Fibroblast of pulmonary artery (primary cell): ENCODE results near the gene LDHAL6A.

Experiments used
- DNase-seq: peaks from one replicate; pipeline ENCODE4 v3.0.0-alpha.2; 2010; ENCODE audit warnings: low read depth
- H3K4me3 ChIP-seq: replicated peaks from 2 replicates; pipeline ENCODE4 v1.5.1; 2011; ENCODE audit warnings: low read depth, mild to moderate bottlenecking, control low read depth, low read length, moderate library complexity
- TF ChIP-seq, protein P1 (sequence below): IDR thresholded peaks from 2 replicates; pipeline ENCODE4 v1.5.1; 2011; ENCODE audit warnings: mild to moderate bottlenecking, control low read depth, low read length, inconsistent platforms; ENCODE audit errors: missing control alignments

LDHAL6A gene

DNA sequence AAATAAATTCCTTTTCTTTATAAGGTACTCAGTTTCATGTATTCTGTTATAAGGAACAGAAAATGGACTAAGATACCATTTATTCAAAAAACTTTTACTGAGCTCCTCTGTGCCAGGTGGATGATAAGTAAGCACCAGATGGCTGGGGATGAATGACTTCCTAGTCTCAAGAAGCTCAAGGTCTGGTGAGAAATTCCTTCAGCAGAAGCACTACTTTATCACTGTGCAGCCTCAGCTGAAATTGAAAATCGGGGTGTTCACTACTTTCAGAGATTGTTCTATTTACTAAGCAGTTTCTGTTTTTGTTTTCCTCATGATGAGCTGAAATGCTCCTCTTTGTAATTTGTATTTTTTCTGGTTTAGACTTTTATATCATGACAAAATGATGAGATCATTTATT, 7.8 kb downstream of the LDHAL6A start:
- TF ChIP-seq, protein P1, sequence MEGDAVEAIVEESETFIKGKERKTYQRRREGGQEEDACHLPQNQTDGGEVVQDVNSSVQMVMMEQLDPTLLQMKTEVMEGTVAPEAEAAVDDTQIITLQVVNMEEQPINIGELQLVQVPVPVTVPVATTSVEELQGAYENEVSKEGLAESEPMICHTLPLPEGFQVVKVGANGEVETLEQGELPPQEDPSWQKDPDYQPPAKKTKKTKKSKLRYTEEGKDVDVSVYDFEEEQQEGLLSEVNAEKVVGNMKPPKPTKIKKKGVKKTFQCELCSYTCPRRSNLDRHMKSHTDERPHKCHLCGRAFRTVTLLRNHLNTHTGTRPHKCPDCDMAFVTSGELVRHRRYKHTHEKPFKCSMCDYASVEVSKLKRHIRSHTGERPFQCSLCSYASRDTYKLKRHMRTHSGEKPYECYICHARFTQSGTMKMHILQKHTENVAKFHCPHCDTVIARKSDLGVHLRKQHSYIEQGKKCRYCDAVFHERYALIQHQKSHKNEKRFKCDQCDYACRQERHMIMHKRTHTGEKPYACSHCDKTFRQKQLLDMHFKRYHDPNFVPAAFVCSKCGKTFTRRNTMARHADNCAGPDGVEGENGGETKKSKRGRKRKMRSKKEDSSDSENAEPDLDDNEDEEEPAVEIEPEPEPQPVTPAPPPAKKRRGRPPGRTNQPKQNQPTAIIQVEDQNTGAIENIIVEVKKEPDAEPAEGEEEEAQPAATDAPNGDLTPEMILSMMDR: no peak
- no peak overlapping the region for H3K4me3 ChIP-seq
- DNase-seq: no peak

DNA sequence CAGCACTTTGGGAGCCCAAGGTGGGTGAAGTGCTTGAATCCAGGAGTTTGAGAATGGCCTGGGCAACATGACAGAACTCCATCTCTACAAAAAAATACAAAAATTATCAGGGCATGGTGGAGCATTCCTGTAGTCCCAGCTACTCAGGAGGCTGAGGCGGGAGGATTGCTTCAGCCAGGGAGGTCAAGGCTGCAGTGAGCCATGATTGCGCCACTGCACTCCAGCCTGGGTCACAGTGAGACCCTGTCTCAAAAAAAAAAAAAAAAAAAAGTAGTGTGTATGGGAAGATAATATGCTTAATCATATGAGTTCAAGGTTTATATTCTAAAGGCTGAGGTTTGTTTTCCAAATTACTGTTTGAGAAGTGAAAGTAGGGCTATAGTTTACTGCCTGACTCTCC, 10.7 kb downstream of the LDHAL6A start:
- H3K4me3 ChIP-seq: no peak overlapping the region
- no peak for DNase-seq
- TF ChIP-seq, protein P1: no peak

DNA sequence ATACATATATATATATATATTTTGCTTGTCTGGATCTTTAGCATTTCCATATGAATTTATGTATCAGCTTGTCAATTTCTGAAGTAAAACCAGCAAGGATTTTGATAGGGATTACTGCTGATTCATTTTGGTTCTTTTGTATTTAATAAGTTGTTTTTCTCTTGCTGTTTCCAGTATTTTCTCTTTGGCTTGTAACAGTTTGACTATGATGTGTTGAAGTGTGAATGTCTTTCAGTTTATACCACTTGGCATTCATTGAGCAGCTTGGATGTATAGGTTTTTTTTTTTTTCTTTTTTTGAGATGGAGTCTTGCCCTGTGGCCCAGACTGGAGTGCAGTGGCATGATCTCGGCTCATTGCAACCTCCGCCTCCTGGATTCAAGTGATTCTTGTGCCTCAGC, 12.4 kb downstream of the LDHAL6A start:
- DNase-seq: no peak
- TF ChIP-seq, protein P1: no peak
- H3K4me3 ChIP-seq: no peak overlapping the region

DNA sequence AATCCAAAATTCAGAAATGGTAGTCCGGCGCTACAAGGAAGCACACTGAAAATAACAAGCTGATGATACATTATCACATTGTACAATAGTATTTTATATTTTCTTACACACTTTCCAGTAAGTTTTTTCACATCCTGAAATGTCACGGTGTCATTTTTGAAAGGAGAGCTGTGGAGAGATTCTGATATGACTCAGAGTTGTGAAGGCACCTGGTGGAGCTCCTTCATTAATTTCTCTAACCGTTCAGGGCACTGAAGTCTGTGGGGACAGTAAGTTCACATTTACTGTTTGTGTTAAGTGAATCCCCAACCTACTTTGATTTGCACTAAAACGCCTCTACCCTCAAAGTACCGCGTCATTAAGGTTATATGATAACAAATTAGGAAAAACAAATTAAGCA, 13.3 kb downstream of the LDHAL6A start:
- DNase-seq: no peak
- TF ChIP-seq, protein P1: no peak
- no peak overlapping the region for H3K4me3 ChIP-seq

DNA sequence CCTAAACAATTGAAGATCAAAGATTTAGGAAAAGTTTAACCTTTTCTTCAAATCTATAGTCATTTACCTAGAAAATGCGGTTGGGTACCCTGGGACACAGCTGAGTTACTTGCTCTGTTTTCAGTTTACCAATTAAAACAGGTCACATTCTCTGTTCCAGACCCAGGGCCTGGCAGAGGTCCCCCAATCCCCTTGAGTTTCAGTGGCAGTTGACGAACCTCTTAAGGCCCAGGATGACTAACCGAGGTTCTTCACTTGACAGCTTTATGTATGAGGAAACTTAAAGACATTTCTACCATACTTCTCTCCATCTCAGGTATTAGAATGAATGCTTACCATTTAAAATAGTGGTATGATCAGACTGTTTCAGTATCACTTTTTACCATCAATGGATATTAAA, 16.3 kb downstream of the LDHAL6A start:
- TF ChIP-seq, protein P1: no peak
- no peak overlapping the region for H3K4me3 ChIP-seq
- DNase-seq: no peak

DNA sequence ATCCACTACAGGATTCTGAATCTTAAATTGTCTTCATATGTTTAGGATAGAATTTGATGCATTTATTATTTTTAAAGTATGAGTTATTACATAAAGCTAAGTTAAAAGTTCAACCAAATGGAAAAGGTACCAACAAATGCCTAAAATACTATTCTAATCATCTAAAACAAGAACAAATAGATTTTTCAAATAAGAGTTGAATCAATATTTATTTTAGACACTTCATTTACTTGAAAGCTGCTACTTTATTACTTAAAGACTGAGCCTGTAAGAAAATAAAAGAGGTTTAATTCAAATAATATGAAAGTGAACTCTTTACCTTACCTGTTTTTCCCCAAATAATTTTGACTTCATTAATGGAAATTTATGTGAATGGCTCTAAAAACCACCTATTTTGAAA, 16.9 kb downstream of the LDHAL6A start:
- H3K4me3 ChIP-seq: no peak overlapping the region
- TF ChIP-seq, protein P1: no peak
- DNase-seq: no peak

DNA sequence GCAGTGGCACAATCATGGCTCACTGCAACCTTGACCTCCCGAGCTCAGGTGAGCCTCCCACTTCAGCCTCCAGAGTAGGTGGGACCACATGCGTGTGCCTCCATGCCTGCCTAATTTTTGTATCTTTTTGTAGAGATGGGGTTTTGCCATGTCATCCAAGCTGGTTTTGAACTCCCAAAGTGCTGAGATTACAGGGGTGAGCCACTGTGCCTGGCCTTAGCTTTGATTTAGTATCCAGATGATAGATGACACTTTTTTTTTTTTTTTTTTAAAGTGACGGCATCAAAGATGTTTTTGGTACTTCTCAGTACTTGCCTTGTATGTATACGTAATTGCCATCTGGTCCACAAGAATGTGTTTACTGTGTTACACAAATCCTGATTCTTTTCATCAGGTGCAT, 23.4 kb downstream of the LDHAL6A start:
- TF ChIP-seq, protein P1: no peak
- no peak overlapping the region for H3K4me3 ChIP-seq
- DNase-seq: no peak
